22Rv1 (cell line): ENCODE measurements around the gene DPT.

ENCODE experiments used
- H3K27ac ChIP-seq: fragments of 450-650 bp; 2 replicates; pipeline ENCODE4 v1.5.1; 2017
- ZFX ChIP-seq: fragments of 450-650 bp; IDR thresholded peaks from 2 replicates; pipeline ENCODE4 v1.6.1; 2017; ENCODE audit warnings: antibody characterized with exemption, borderline replicate concordance
- TF ChIP-seq, protein P1 (sequence below): fragments of 450-650 bp; IDR thresholded peaks from 2 replicates; pipeline ENCODE4 v1.5.1; 2017; ENCODE audit warnings: mild to moderate bottlenecking

The DPT gene

DNA sequence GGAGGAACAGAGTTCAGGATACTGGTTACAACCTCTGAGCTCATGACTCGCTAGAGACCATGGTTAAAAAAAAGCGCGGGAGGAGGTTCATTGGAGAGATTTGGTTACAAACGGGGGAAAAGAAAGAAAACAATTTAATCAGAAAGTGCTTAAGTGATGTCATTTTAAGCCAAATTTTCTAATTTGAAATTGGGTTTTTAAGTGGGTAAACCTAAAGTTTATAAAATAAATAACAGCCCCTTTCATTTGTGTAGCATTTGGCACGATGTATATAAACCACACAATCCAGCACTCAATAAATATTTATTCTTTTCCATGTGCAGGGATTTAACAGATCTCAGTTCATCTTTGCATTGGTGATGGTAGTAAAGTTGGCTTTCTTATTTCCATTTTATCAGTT lies 7.0 kb upstream of the DPT start:
- no peak overlapping the region for H3K27ac ChIP-seq
- TF ChIP-seq, protein P1, sequence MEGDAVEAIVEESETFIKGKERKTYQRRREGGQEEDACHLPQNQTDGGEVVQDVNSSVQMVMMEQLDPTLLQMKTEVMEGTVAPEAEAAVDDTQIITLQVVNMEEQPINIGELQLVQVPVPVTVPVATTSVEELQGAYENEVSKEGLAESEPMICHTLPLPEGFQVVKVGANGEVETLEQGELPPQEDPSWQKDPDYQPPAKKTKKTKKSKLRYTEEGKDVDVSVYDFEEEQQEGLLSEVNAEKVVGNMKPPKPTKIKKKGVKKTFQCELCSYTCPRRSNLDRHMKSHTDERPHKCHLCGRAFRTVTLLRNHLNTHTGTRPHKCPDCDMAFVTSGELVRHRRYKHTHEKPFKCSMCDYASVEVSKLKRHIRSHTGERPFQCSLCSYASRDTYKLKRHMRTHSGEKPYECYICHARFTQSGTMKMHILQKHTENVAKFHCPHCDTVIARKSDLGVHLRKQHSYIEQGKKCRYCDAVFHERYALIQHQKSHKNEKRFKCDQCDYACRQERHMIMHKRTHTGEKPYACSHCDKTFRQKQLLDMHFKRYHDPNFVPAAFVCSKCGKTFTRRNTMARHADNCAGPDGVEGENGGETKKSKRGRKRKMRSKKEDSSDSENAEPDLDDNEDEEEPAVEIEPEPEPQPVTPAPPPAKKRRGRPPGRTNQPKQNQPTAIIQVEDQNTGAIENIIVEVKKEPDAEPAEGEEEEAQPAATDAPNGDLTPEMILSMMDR, result no peak
- TF ChIP-seq ZFX, result no peak

DNA sequence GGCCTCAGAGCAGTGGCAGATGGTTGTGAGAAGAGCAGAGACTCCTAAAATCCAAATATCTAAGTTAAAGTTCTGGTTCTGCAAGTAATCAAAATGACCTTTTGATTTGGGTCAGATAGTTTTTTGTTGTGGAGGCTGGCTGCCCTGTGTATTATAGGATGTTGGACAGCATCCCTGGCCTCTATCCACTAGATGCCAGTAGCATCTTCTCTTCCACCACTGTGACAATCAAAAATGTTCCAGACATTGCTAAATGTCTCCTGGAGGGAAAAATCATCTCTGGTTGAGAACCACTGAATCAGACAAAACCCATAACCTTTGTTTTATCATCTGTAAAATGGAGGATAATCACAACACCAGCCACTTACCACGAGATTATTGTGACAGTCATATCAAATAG lies 5.9 kb upstream of the DPT start:
- TF ChIP-seq, protein P1, result no peak
- TF ChIP-seq ZFX, result no peak
- no peak overlapping the region for H3K27ac ChIP-seq

DNA sequence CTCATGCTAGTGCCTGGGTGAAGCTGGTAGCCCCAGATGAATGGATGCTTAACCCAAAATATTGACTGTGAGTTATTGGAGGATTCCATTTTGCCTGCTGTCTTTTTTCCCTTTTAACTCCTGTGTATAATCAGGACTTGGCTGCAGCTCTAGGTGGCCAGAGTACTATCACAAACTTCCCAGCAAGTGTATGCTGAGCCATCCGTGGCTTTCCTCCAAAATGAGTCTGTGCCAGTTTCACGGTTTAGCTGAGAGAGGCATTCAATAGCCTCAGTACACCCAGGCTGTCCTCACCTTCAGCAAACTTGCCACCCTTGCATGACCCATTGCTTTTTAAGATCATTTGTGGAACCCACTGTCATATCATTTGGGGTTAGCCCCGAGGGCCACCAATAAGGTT lies 5.3 kb upstream of the DPT start:
- no peak overlapping the region for H3K27ac ChIP-seq
- TF ChIP-seq ZFX, result no peak
- TF ChIP-seq, protein P1, result no peak

DNA sequence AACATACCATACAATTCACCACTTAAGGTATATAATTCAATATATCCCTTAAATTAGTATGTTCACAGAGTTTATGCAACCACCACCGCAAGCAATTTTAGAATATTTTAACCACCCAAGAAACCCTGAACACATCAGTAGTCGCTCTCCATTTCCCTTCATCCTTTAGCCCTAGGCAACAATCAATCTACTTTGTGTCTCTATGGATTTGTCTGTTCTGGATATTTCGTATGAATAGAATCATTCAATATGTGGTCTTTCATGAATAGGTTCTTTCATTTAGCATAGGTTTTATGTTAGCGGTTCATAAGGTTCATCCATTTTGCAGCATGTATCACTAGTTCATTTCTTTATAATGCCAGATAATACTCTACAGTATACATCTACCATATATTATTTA lies 4.2 kb upstream of the DPT start:
- no peak overlapping the region for H3K27ac ChIP-seq
- no peak for TF ChIP-seq ZFX
- TF ChIP-seq, protein P1, result no peak

DNA sequence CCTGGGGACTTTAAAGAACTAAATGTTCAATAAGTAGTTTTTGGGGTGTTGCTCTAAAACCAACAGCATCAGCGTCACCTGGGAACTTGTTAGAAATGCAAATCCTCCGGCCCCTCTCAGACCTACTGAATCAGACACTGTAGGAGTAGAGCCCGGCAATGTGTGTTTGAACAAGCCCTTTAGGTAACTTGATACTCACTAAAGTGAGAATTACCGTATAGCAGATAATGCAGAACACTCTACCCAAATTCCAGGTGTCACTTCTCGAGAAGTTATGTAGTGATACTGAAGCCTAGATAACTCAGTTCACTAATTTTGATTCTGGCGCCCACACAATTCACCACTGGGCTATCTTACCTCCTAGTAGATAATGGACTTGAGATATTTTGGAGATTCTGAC lies 3.7 kb upstream of the DPT start:
- no peak for TF ChIP-seq ZFX
- TF ChIP-seq, protein P1, result no peak
- H3K27ac ChIP-seq, result no peak overlapping the region

DNA sequence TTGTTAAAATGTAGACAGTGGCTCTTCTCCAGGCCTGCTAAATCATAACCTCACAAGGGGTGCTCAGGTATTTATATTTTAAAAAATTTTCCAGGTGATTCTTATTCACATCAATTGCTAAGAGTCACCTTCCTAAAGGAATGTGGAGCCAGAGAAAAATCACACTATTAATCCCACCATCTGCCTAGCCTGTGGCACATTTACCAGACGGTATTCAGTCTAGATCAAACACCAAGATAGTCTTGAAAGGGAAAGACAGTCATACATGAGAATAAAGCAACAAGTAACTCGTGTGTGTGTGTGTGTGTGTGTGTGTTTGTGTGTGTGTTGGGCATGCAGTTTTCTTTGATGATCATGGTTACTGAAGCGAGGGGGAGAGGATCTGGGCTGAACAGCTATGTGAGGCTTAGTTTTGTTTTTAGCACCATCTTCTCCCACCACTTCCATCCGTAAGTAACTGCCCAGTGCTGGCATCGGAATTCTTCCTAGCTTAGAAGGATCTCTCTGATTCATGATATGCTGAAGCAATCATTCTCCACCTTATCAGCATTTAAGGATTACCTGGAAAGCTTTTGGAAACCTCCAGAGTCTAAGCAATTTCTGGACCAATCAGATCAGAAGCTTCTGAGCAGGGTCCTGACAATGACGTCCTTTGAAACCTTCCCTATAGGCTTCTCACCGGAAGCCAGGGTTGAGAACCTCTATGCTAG lies 2.4 kb upstream of the DPT start:
- TF ChIP-seq, protein P1, result no peak
- no peak for TF ChIP-seq ZFX
- no peak overlapping the region for H3K27ac ChIP-seq

DNA sequence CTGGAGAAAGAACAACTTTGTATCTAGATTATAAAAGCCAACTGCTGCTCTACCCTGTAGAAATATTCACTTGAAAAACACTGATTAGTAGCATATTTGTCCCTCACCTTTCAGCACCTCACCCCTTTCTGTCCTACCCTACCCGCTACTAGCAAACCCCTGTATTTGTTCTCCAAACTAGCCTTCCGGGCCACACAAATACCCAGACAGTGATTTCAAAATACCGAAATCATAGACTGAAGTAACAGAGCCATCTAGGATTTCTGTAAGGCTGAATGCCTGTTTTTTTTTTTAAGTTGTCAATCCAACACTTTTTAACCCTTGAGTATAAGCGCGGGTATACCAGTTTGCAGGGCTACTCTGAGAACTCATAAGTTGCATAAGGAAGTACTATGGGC lies 398 bp upstream of the DPT start:
- TF ChIP-seq ZFX, result no peak
- TF ChIP-seq, protein P1, result no peak
- no peak overlapping the region for H3K27ac ChIP-seq
